GM21367 (cell line): ENCODE data around the gene ADAMTS6.

Experiments
- ATAC-seq: cut with Tn5 transposase; IDR thresholded peaks from one replicate; pipeline ENCODE4 v1.9.1; 2021; ENCODE audit not compliant: unreplicated experiment

Gene ADAMTS6

GRCh38 chr5:65151614-65152013 is 330.1 kb downstream of the ADAMTS6 start:
- no peak for ATAC-seq

GRCh38 chr5:65150599-65151304 is 331.0 kb downstream of the ADAMTS6 start:
- no peak for ATAC-seq

GRCh38 chr5:65149827-65150226 is 331.9 kb downstream of the ADAMTS6 start:
- ATAC-seq: no peak

GRCh38 chr5:65144136-65144871 is 337.4 kb downstream of the ADAMTS6 start:
- ATAC-seq: no peak

- no peak for ATAC-seq
Measured at GRCh38 chr5:65142511-65143011, 339.2 kb downstream of the ADAMTS6 start.

GRCh38 chr5:65142016-65142415 is 339.7 kb downstream of the ADAMTS6 start:
- ATAC-seq: no peak

- no peak for ATAC-seq
Measured at GRCh38 chr5:65141493-65141892, 340.2 kb downstream of the ADAMTS6 start.

- no peak for ATAC-seq
Measured at GRCh38 chr5:65137631-65138030, 344.1 kb downstream of the ADAMTS6 start.

GRCh38 chr5:65133477-65134110 is 348.1 kb downstream of the ADAMTS6 start:
- no peak for ATAC-seq

GRCh38 chr5:65132386-65132785 is 349.3 kb downstream of the ADAMTS6 start:
- no peak for ATAC-seq

GRCh38 chr5:65128226-65128625 is 353.5 kb downstream of the ADAMTS6 start:
- no peak for ATAC-seq

GRCh38 chr5:65127161-65127901 is 354.4 kb downstream of the ADAMTS6 start:
- no peak for ATAC-seq

GRCh38 chr5:65126542-65127069 is 355.1 kb downstream of the ADAMTS6 start:
- no peak for ATAC-seq

- no peak for ATAC-seq
Measured at GRCh38 chr5:65125591-65126541, 355.9 kb downstream of the ADAMTS6 start.

- ATAC-seq: no peak
Measured at GRCh38 chr5:65121880-65122436, 359.8 kb downstream of the ADAMTS6 start.

GRCh38 chr5:65120371-65120967 is 361.3 kb downstream of the ADAMTS6 start:
- no peak for ATAC-seq

GRCh38 chr5:65117525-65117924 is 364.2 kb downstream of the ADAMTS6 start:
- no peak for ATAC-seq

GRCh38 chr5:65113771-65114170 is 367.9 kb downstream of the ADAMTS6 start:
- no peak for ATAC-seq
